Trophoblast cell (in vitro differentiated cells and primary cell): Measurements from ENCODE around the gene GNAO1.

ENCODE experiments used
- DNase-seq, 2 donors: peaks; one replicate each; pipeline ENCODE4 v3.0.0-alpha.2; 2016
- H2AFZ ChIP-seq: 2 replicates; pipeline ENCODE4 v1.6.1; 2013; ENCODE audit warnings: low read length, moderate library complexity, mild to moderate bottlenecking; ENCODE audit not compliant: insufficient read depth, poor library complexity
- H2AK5ac ChIP-seq: 2 replicates; pipeline ENCODE4 v1.6.1; 2013; ENCODE audit warnings: mild to moderate bottlenecking, low read length
- H2BK120ac ChIP-seq: 2 replicates; pipeline ENCODE4 v1.6.1; 2013; ENCODE audit warnings: low read length, mild to moderate bottlenecking, moderate library complexity; ENCODE audit not compliant: insufficient read depth, poor library complexity
- H2BK12ac ChIP-seq: 2 replicates; pipeline ENCODE4 v1.6.1; 2013; ENCODE audit warnings: mild to moderate bottlenecking, low read length, moderate library complexity
- H2BK5ac ChIP-seq: 2 replicates; pipeline ENCODE4 v1.6.1; 2013; ENCODE audit warnings: low read length, low read depth, moderate library complexity, mild to moderate bottlenecking; ENCODE audit not compliant: poor library complexity
- H3K14ac ChIP-seq: 2 replicates; pipeline ENCODE4 v1.6.1; 2013; ENCODE audit warnings: mild to moderate bottlenecking, low read length
- H3K18ac ChIP-seq: 2 replicates; pipeline ENCODE4 v1.6.1; 2013; ENCODE audit warnings: mild to moderate bottlenecking, low read length
- H3K23ac ChIP-seq: 2 replicates; pipeline ENCODE4 v1.6.1; 2013; ENCODE audit warnings: low read length
- H3K27ac ChIP-seq: 2 replicates; pipeline ENCODE4 v1.5.1; 2013; ENCODE audit warnings: low read depth, mild to moderate bottlenecking, inconsistent platforms, low read length, moderate library complexity
- H3K27me3 ChIP-seq: 2 replicates; pipeline ENCODE4 v1.6.1; 2013; ENCODE audit warnings: inconsistent platforms, mild to moderate bottlenecking, low read length, moderate library complexity; ENCODE audit not compliant: insufficient read depth
- H3K36me3 ChIP-seq, 2 experiments: 1 replicate in 1 of 2; 2 replicates in 1 of 2; pipeline ENCODE4 v1.6.1; 2013; ENCODE audit warnings: low read length in 2 of 2, mild to moderate bottlenecking in 2 of 2, moderate library complexity in 1 of 2; ENCODE audit not compliant: insufficient read depth in 2 of 2, control insufficient read depth in 1 of 2
- H3K4ac ChIP-seq: 2 replicates; pipeline ENCODE4 v1.6.1; 2013; ENCODE audit warnings: low read depth, mild to moderate bottlenecking, low read length, moderate library complexity
- H3K4me1 ChIP-seq, 2 experiments: 1 replicate in 1 of 2; 2 replicates in 1 of 2; pipeline ENCODE4 v1.6.1; 2013; ENCODE audit warnings: low read length in 2 of 2, mild to moderate bottlenecking in 2 of 2, moderate library complexity in 1 of 2; ENCODE audit not compliant: insufficient read depth in 2 of 2, control insufficient read depth in 1 of 2
- H3K4me2 ChIP-seq: 2 replicates; pipeline ENCODE4 v1.6.1; 2013; ENCODE audit warnings: inconsistent platforms, mild to moderate bottlenecking, low read length, moderate library complexity
- H3K4me3 ChIP-seq: 2 replicates; pipeline ENCODE4 v1.5.1; 2013; ENCODE audit warnings: mild to moderate bottlenecking, low read depth, low read length, inconsistent platforms
- H3K79me1 ChIP-seq: one replicate; pipeline ENCODE4 v1.6.1; 2013; ENCODE audit warnings: low read length
- H3K79me2 ChIP-seq: 2 replicates; pipeline ENCODE4 v1.6.1; 2013; ENCODE audit warnings: low read length, mild to moderate bottlenecking; ENCODE audit not compliant: control insufficient read depth, insufficient read depth, poor library complexity
- H3K9ac ChIP-seq: 2 replicates; pipeline ENCODE4 v1.6.1; 2013; ENCODE audit warnings: mild to moderate bottlenecking, low read length
- H3K9me3 ChIP-seq: 2 replicates; pipeline ENCODE4 v1.6.1; 2013; ENCODE audit warnings: low read depth, mild to moderate bottlenecking, control low read depth, inconsistent platforms, low read length; ENCODE audit not compliant: insufficient read depth
- H4K12ac ChIP-seq: 2 replicates; pipeline ENCODE4 v1.6.1; 2013; ENCODE audit warnings: low read depth, mild to moderate bottlenecking, low read length, moderate library complexity
- H4K8ac ChIP-seq: 2 replicates; pipeline ENCODE4 v1.6.1; 2013; ENCODE audit warnings: low read depth, mild to moderate bottlenecking, low read length, moderate library complexity
- H4K91ac ChIP-seq: one replicate; pipeline ENCODE4 v1.6.1; 2013; ENCODE audit warnings: low read depth, mild to moderate bottlenecking, low read length, moderate library complexity
- WGBS: extraction: QIAGEN DNeasy Blood & Tissue Kit; methylation state at CpG from one replicate; pipeline ENCODE4 v1.1.7; 2013; ENCODE audit warnings: missing lambda C conversion rate; ENCODE audit not compliant: insufficient read length, insufficient coverage; ENCODE audit errors: extremely low coverage; 5-methylcytosine and 5-hydroxymethylcytosine counted together

GNAO1 gene

DNA sequence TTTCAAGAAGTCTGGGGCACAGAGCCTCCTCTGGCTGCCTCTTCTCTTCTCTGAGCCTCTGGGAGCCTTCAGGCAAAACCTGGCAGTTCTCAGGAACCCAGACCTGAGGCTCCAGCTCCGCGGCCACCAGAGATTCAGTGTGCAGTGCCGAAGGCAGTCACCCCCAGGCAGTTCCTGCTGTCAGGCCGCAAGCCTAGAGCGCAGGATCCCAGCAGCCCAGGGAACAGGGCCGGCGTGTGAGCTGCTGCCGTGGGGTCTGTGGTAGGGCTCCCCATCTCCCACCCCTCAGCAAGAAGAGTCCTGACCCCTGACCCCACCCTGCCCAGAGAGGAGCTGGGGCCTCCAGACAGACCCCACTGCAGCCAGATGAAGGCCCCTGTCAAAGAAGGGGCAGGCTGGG, 155.9 kb downstream of the GNAO1 start:
- no peak overlapping the region for H2BK5ac ChIP-seq
- H3K27me3 ChIP-seq, result no peaks in the 10 kb centered on the region
- H4K91ac ChIP-seq, result no peak overlapping the region
- peaks cover 6% of the 10 kb centered on the region for H3K9me3 ChIP-seq
- no peaks in the 10 kb centered on the region for H3K79me1 ChIP-seq
- H3K4me1 ChIP-seq, result peaks cover 2 to 3% of the 10 kb centered on the region in 2 experiments
- no peak overlapping the region for H4K12ac ChIP-seq
- no peak overlapping the region for H3K4ac ChIP-seq
- H3K23ac ChIP-seq, result no peak overlapping the region
- H2AK5ac ChIP-seq, result no peak overlapping the region
- no peak overlapping the region for H3K18ac ChIP-seq
- WGBS, result no CpG with 5 or more reads among the region's 8 CpGs
- no peaks in the 10 kb centered on the region for H3K79me2 ChIP-seq
- no peak overlapping the region for H3K14ac ChIP-seq
- no peak overlapping the region for H2BK12ac ChIP-seq
- no peaks in the 10 kb centered on the region for H3K36me3 ChIP-seq
- H3K27ac ChIP-seq, result no peak overlapping the region
- no peak for DNase-seq
- H3K9ac ChIP-seq, result no peak overlapping the region
- no peak overlapping the region for H4K8ac ChIP-seq
- no peak overlapping the region for H3K4me3 ChIP-seq
- H2BK120ac ChIP-seq, result no peak overlapping the region
- no peak overlapping the region for H2AFZ ChIP-seq
- no peak overlapping the region for H3K4me2 ChIP-seq

GRCh38 chr16:56347670-56348069, 156.4 kb downstream of the GNAO1 start:
- no peaks in the 10 kb centered on the region for H3K79me2 ChIP-seq
- no peak for DNase-seq
- no peak overlapping the region for H2BK5ac ChIP-seq
- no peak overlapping the region for H4K8ac ChIP-seq
- no peak overlapping the region for H3K27ac ChIP-seq
- peaks cover 6% of the 10 kb centered on the region for H3K9me3 ChIP-seq
- H3K14ac ChIP-seq, result no peak overlapping the region
- H3K4me2 ChIP-seq, result no peak overlapping the region
- no peak overlapping the region for H2AFZ ChIP-seq
- H3K9ac ChIP-seq, result no peak overlapping the region
- H3K4me1 ChIP-seq, result peaks cover 2 to 3% of the 10 kb centered on the region in 2 experiments
- WGBS, result no CpG with 5 or more reads among the region's 11 CpGs
- no peaks in the 10 kb centered on the region for H3K79me1 ChIP-seq
- H2BK12ac ChIP-seq, result no peak overlapping the region
- no peak overlapping the region for H4K91ac ChIP-seq
- H3K27me3 ChIP-seq, result no peaks in the 10 kb centered on the region
- no peaks in the 10 kb centered on the region for H3K36me3 ChIP-seq
- no peak overlapping the region for H4K12ac ChIP-seq
- H3K4ac ChIP-seq, result no peak overlapping the region
- no peak overlapping the region for H2BK120ac ChIP-seq
- H3K23ac ChIP-seq, result no peak overlapping the region
- no peak overlapping the region for H2AK5ac ChIP-seq
- no peak overlapping the region for H3K18ac ChIP-seq
- no peak overlapping the region for H3K4me3 ChIP-seq

- Histone ChIP-seq H2BK12ac (no peak overlapping the region), H3K36me3 (no peaks in the 10 kb centered on the region), H3K27me3 (no peaks in the 10 kb centered on the region), H3K9me3 (peaks cover 6% of the 10 kb centered on the region), H3K14ac (no peak overlapping the region), H3K4ac (no peak overlapping the region), H3K4me2 (no peak overlapping the region), H2BK5ac (no peak overlapping the region), H3K4me3 (no peak overlapping the region), H2BK120ac (no peak overlapping the region), H2AFZ (no peak overlapping the region), H3K23ac (no peak overlapping the region), H3K4me1 (peaks cover 7 to 9% of the 10 kb centered on the region in 2 experiments), H3K9ac (no peak overlapping the region), H3K79me1 (no peaks in the 10 kb centered on the region), H3K27ac (no peak overlapping the region), H2AK5ac (no peak overlapping the region), H4K91ac (no peak overlapping the region), H4K8ac (no peak overlapping the region), H3K18ac (no peak overlapping the region), H4K12ac (no peak overlapping the region), H3K79me2 (no peaks in the 10 kb centered on the region)
- no CpG with 5 or more reads among the region's 25 CpGs for WGBS
- DNase-seq, result no peak
Observed at GRCh38 chr16:56348168-56349085, 157.1 kb downstream of the GNAO1 start.

DNA sequence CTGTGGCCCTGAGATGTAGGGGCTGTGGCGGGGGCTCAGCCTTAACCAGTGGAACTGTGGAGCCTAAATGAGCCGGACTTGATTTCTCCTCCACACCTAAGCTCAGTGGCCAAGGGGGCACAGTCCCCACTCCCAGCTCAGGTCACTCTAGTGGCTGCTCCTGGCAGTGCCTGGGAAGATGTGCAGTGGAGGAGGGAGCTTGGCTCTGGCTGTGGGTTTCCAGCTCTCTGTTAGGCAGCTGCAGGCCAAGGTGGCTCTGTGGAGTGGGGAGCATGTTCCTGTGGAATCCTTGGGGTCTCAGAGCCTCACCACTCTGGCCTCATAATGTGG, 157.8 kb downstream of the GNAO1 start:
- H4K91ac ChIP-seq, result no peak overlapping the region
- H3K79me1 ChIP-seq, result no peaks in the 10 kb centered on the region
- no peak overlapping the region for H3K4ac ChIP-seq
- no peaks in the 10 kb centered on the region for H3K79me2 ChIP-seq
- H3K4me3 ChIP-seq, result no peak overlapping the region
- no peak overlapping the region for H2AK5ac ChIP-seq
- peaks cover 6% of the 10 kb centered on the region for H3K9me3 ChIP-seq
- no peaks in the 10 kb centered on the region for H3K36me3 ChIP-seq
- H3K23ac ChIP-seq, result no peak overlapping the region
- H3K14ac ChIP-seq, result no peak overlapping the region
- H3K4me2 ChIP-seq, result no peak overlapping the region
- no peak overlapping the region for H2BK120ac ChIP-seq
- no peak overlapping the region for H3K9ac ChIP-seq
- H3K4me1 ChIP-seq, result peaks cover 9 to 10% of the 10 kb centered on the region in 2 experiments
- WGBS, result no CpG with 5 or more reads among the region's 2 CpGs
- no peak overlapping the region for H3K27ac ChIP-seq
- DNase-seq, result no peak
- H4K8ac ChIP-seq, result no peak overlapping the region
- no peak overlapping the region for H2BK5ac ChIP-seq
- H4K12ac ChIP-seq, result no peak overlapping the region
- H2BK12ac ChIP-seq, result no peak overlapping the region
- H3K18ac ChIP-seq, result no peak overlapping the region
- H2AFZ ChIP-seq, result no peak overlapping the region
- no peaks in the 10 kb centered on the region for H3K27me3 ChIP-seq
